WTC11 (cell line): Measurements from ENCODE around the gene ARL4C.

ENCODE experiments used
- ATF6 ChIP-seq: sonication (generic); formaldehyde crosslinking; IDR thresholded peaks from 2 replicates; pipeline ENCODE4 v1.8.1; 2023; ENCODE audit warnings: mild to moderate bottlenecking, missing genetic modification reagents
- CREM ChIP-seq: sonication (generic); formaldehyde crosslinking; IDR thresholded peaks from 2 replicates; pipeline ENCODE4 v1.8.1; 2022; ENCODE audit warnings: mild to moderate bottlenecking, missing genetic modification reagents, moderate library complexity
- ETV6 ChIP-seq: sonication (generic); formaldehyde crosslinking; IDR thresholded peaks from 2 replicates; pipeline ENCODE4 v1.8.1; 2022; ENCODE audit warnings: mild to moderate bottlenecking, missing genetic modification reagents
- IRF2 ChIP-seq: sonication (generic); formaldehyde crosslinking; IDR thresholded peaks from 2 replicates; pipeline ENCODE4 v1.8.0; 2022; ENCODE audit warnings: low read depth, missing genetic modification reagents, borderline replicate concordance
- JUN ChIP-seq: sonication (generic); formaldehyde crosslinking; IDR thresholded peaks from 2 replicates; pipeline ENCODE4 v1.8.0; 2023; ENCODE audit warnings: mild to moderate bottlenecking, missing genetic modification reagents
- PRDM15 ChIP-seq: sonication (generic); formaldehyde crosslinking; IDR thresholded peaks from 2 replicates; pipeline ENCODE4 v1.8.0; 2022; ENCODE audit warnings: missing genetic modification reagents
- TCF7 ChIP-seq: sonication (generic); formaldehyde crosslinking; IDR thresholded peaks from 2 replicates; pipeline ENCODE4 v1.8.0; 2022; ENCODE audit warnings: mild to moderate bottlenecking, low read depth, missing genetic modification reagents, moderate library complexity
- ZBTB43 ChIP-seq: sonication (generic); formaldehyde crosslinking; IDR thresholded peaks from 2 replicates; pipeline ENCODE4 v1.8.1; 2023; ENCODE audit warnings: mild to moderate bottlenecking, missing genetic modification reagents
- ZNF263 ChIP-seq: sonication (generic); formaldehyde crosslinking; IDR thresholded peaks from 2 replicates; pipeline ENCODE4 v1.8.1; 2022; ENCODE audit warnings: low read depth, mild to moderate bottlenecking, moderate library complexity, missing genetic modification reagents
- TF ChIP-seq, protein P1 (sequence below): fragments of 200-600 bp; IDR thresholded peaks from 2 replicates; pipeline ENCODE4 v1.8.0; 2022; ENCODE audit warnings: antibody characterized with exemption
- TF ChIP-seq, protein P2 (sequence below): sonication (generic); formaldehyde crosslinking; IDR thresholded peaks from 2 replicates; pipeline ENCODE4 v1.8.1; 2022; ENCODE audit warnings: mild to moderate bottlenecking, missing genetic modification reagents, moderate library complexity, borderline replicate concordance
- TF ChIP-seq, protein P3 (sequence below): sonication (generic); formaldehyde crosslinking; IDR thresholded peaks from 2 replicates; pipeline ENCODE4 v1.8.0; 2023; ENCODE audit warnings: missing genetic modification reagents

DNA sequence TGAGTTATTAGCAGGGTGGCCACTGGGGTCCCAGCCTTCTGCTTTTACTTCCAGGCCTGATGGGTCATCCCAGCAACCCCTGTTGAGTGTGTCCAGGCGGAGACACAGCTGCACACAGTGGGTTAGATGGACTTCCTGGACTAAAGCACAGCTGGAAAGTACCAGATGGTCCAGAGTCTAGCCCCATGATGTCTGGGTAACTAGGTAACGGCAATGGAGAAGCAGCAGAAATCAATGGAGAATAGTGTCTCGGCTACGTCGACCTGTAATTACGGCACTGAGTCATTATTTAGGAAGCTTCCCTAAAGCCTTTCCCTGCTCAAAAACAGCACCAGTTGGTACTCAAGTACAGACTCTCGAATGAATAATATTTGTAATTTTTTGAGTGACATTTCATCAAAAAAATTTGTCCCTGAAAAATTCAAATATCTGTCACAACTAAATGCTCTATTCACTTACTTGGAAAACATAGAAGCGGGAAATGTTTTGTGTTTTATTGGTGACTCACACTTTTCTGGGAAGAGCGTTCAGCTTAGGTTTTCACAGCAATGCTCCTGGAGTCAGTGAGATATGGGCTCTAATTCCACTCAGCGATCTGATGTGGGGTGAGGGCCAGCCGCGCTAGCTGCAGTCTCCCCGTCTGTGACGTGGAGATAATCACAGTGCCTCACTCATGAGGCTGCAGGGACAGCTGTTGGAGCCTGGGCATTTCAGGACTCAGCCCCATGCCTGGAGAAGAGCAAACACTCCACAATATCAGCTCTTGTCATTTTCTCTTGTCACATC, 16.2 kb upstream of the ARL4C start:
- TF ChIP-seq TCF7 (CRISPR knock-in tag) (no peak), IRF2 (CRISPR knock-in tag) (no peak), ETV6 (CRISPR knock-in tag) (no peak), ZBTB43 (CRISPR knock-in tag) (no peak), ZNF263 (CRISPR knock-in tag) (no peak), JUN (no peak), ATF6 (CRISPR knock-in tag) (no peak), PRDM15 (CRISPR knock-in tag) (no peak), CREM (CRISPR knock-in tag) (no peak)
- TF ChIP-seq, protein P1, sequence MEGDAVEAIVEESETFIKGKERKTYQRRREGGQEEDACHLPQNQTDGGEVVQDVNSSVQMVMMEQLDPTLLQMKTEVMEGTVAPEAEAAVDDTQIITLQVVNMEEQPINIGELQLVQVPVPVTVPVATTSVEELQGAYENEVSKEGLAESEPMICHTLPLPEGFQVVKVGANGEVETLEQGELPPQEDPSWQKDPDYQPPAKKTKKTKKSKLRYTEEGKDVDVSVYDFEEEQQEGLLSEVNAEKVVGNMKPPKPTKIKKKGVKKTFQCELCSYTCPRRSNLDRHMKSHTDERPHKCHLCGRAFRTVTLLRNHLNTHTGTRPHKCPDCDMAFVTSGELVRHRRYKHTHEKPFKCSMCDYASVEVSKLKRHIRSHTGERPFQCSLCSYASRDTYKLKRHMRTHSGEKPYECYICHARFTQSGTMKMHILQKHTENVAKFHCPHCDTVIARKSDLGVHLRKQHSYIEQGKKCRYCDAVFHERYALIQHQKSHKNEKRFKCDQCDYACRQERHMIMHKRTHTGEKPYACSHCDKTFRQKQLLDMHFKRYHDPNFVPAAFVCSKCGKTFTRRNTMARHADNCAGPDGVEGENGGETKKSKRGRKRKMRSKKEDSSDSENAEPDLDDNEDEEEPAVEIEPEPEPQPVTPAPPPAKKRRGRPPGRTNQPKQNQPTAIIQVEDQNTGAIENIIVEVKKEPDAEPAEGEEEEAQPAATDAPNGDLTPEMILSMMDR: no peak
- TF ChIP-seq, protein P2, sequence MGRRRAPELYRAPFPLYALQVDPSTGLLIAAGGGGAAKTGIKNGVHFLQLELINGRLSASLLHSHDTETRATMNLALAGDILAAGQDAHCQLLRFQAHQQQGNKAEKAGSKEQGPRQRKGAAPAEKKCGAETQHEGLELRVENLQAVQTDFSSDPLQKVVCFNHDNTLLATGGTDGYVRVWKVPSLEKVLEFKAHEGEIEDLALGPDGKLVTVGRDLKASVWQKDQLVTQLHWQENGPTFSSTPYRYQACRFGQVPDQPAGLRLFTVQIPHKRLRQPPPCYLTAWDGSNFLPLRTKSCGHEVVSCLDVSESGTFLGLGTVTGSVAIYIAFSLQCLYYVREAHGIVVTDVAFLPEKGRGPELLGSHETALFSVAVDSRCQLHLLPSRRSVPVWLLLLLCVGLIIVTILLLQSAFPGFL: no peak
- TF ChIP-seq, protein P3, sequence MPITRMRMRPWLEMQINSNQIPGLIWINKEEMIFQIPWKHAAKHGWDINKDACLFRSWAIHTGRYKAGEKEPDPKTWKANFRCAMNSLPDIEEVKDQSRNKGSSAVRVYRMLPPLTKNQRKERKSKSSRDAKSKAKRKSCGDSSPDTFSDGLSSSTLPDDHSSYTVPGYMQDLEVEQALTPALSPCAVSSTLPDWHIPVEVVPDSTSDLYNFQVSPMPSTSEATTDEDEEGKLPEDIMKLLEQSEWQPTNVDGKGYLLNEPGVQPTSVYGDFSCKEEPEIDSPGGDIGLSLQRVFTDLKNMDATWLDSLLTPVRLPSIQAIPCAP (CRISPR knock-in tag): no peak
